H9 (cell line): ENCODE data around the gene IGFBP4. TPM values are rescaled to one million over a fixed set of nuclear protein-coding genes. Genes with fewer than 3 reads are reported as not detected.
A peak's percentile ranks its signal among the peaks of the same experiment; 100 is the strongest.

Source experiments
- DNase-seq: peaks from one replicate; pipeline ENCODE4 v3.0.0-alpha.2; 2017
- H2AFZ ChIP-seq: one replicate; pipeline ENCODE4 v1.6.1; 2013; ENCODE audit warnings: mild to moderate bottlenecking, low read length, control low read depth, moderate library complexity
- H2AK5ac ChIP-seq: 2 replicates; pipeline ENCODE4 v1.6.1; 2013; ENCODE audit warnings: low read length, control low read depth, mixed read lengths; ENCODE audit not compliant: insufficient read length
- H2BK120ac ChIP-seq: one replicate; pipeline ENCODE4 v1.6.1; 2013; ENCODE audit warnings: low read depth, mild to moderate bottlenecking, low read length, control low read depth, inconsistent platforms; ENCODE audit not compliant: poor library complexity, severe bottlenecking
- H2BK12ac ChIP-seq: 2 replicates; pipeline ENCODE4 v1.6.1; 2013; ENCODE audit warnings: low read length, control low read depth, mixed read lengths, low read depth; ENCODE audit not compliant: insufficient read length
- H2BK15ac ChIP-seq: 2 replicates; pipeline ENCODE4 v1.6.1; 2013; ENCODE audit warnings: low read depth, low read length, control low read depth
- H2BK20ac ChIP-seq: one replicate; pipeline ENCODE4 v1.6.1; 2013; ENCODE audit warnings: low read depth, mild to moderate bottlenecking, low read length, control low read depth, inconsistent platforms; ENCODE audit not compliant: poor library complexity, severe bottlenecking
- H2BK5ac ChIP-seq: 2 replicates; pipeline ENCODE4 v1.6.1; 2013; ENCODE audit warnings: low read length, control low read depth, mixed read lengths; ENCODE audit not compliant: insufficient read length
- H3K14ac ChIP-seq: 2 replicates; pipeline ENCODE4 v1.6.1; 2013; ENCODE audit warnings: low read length, control low read depth; ENCODE audit not compliant: insufficient read depth
- H3K18ac ChIP-seq: 2 replicates; pipeline ENCODE4 v1.6.1; 2013; ENCODE audit warnings: low read depth, mild to moderate bottlenecking, mixed read lengths, low read length, control low read depth; ENCODE audit not compliant: insufficient read length
- H3K23ac ChIP-seq: 2 replicates; pipeline ENCODE4 v1.6.1; 2013; ENCODE audit warnings: low read length, control low read depth, mixed read lengths, low read depth; ENCODE audit not compliant: insufficient read length
- H3K23me2 ChIP-seq: 2 replicates; pipeline ENCODE4 v1.6.1; 2013; ENCODE audit warnings: low read depth, mild to moderate bottlenecking, mixed read lengths, low read length, control low read depth; ENCODE audit not compliant: insufficient read length, poor library complexity, severe bottlenecking
- H3K27ac ChIP-seq: 2 replicates; pipeline ENCODE4 v1.5.1; 2013; ENCODE audit warnings: low read length, control low read depth, mixed read lengths, low read depth; ENCODE audit not compliant: insufficient read length
- H3K27me3 ChIP-seq: 2 replicates; pipeline ENCODE4 v1.6.1; 2013; ENCODE audit warnings: low read length, control low read depth, inconsistent platforms; ENCODE audit not compliant: insufficient read depth
- H3K4ac ChIP-seq: 2 replicates; pipeline ENCODE4 v1.6.1; 2013; ENCODE audit warnings: low read depth, mild to moderate bottlenecking, control low read depth, inconsistent platforms, low read length, moderate library complexity
- H3K4me1 ChIP-seq: 2 replicates; pipeline ENCODE4 v1.6.1; 2013; ENCODE audit warnings: low read length, control low read depth, inconsistent platforms; ENCODE audit not compliant: insufficient read depth
- H3K4me2 ChIP-seq: 2 replicates; pipeline ENCODE4 v1.6.1; 2013; ENCODE audit warnings: low read length, control low read depth, mixed read lengths; ENCODE audit not compliant: insufficient read length, insufficient read depth
- H3K56ac ChIP-seq: 2 replicates; pipeline ENCODE4 v1.6.1; 2013; ENCODE audit warnings: low read depth, mild to moderate bottlenecking, mixed read lengths, low read length, control low read depth; ENCODE audit not compliant: insufficient read length
- H3K79me1 ChIP-seq: 2 replicates; pipeline ENCODE4 v1.6.1; 2013; ENCODE audit warnings: low read depth, mild to moderate bottlenecking, moderate library complexity, low read length, control low read depth, inconsistent platforms; ENCODE audit not compliant: insufficient read depth, poor library complexity, severe bottlenecking
- H3K79me2 ChIP-seq: 2 replicates; pipeline ENCODE4 v1.6.1; 2013; ENCODE audit warnings: low read length, control low read depth, inconsistent platforms; ENCODE audit not compliant: insufficient read depth
- H3K9ac ChIP-seq: 2 replicates; pipeline ENCODE4 v1.6.1; 2013; ENCODE audit warnings: low read length, control low read depth, mixed read lengths; ENCODE audit not compliant: insufficient read length; ENCODE audit errors: extremely low read depth
- H3K9me3 ChIP-seq: one replicate; pipeline ENCODE4 v1.6.1; 2013; ENCODE audit warnings: low read depth, low read length, inconsistent platforms; ENCODE audit not compliant: control insufficient read depth
- H3T11ph ChIP-seq: one replicate; pipeline ENCODE4 v1.6.1; 2013; ENCODE audit warnings: mild to moderate bottlenecking, low read length, control low read depth, inconsistent platforms
- H4K20me1 ChIP-seq: one replicate; pipeline ENCODE4 v1.6.1; 2013; ENCODE audit not compliant: control insufficient read depth, insufficient read length, insufficient read depth
- H4K5ac ChIP-seq: 2 replicates; pipeline ENCODE4 v1.6.1; 2013; ENCODE audit warnings: low read depth, mild to moderate bottlenecking, mixed read lengths, low read length, control low read depth; ENCODE audit not compliant: insufficient read length
- H4K8ac ChIP-seq: replicated peaks from 2 replicates; pipeline ENCODE4 v1.6.1; 2013; ENCODE audit warnings: low read length, control low read depth, mixed read lengths, low read depth; ENCODE audit not compliant: insufficient read length
- H4K91ac ChIP-seq: 2 replicates; pipeline ENCODE4 v1.6.1; 2013; ENCODE audit warnings: low read depth, mild to moderate bottlenecking, moderate library complexity, mixed read lengths, low read length, control low read depth; ENCODE audit not compliant: insufficient read length
- H3K27ac Mint-ChIP-seq, 3 experiments: 2 replicates in 2 of 3; 3 replicates in 1 of 3; pipeline ENCODE4 v1.8.0; 2020 to 2021; ENCODE audit warnings: mixed read lengths in 3 of 3, mild to moderate bottlenecking in 1 of 3, moderate library complexity in 1 of 3
- H3K27me3 Mint-ChIP-seq: 2 replicates; pipeline ENCODE4 v1.8.0; 2021; ENCODE audit warnings: low read depth, mild to moderate bottlenecking, moderate library complexity, mixed read lengths
- H3K36me3 Mint-ChIP-seq, 3 experiments: 2 replicates in 2 of 3; 3 replicates in 1 of 3; pipeline ENCODE4 v1.8.0; 2020 to 2021; ENCODE audit warnings: low read depth in 3 of 3, mixed read lengths in 3 of 3; ENCODE audit not compliant: insufficient read depth in 1 of 3
- H3K4me1 Mint-ChIP-seq, 2 experiments: 2 replicates each; pipeline ENCODE4 v1.8.0; 2020; ENCODE audit warnings: mixed read lengths in 2 of 2
- H3K4me3 Mint-ChIP-seq, 2 experiments: 2 replicates in 1 of 2; 3 replicates in 1 of 2; pipeline ENCODE4 v1.8.0; 2020 to 2021; ENCODE audit warnings: mild to moderate bottlenecking in 2 of 2, mixed read lengths in 2 of 2, moderate library complexity in 1 of 2
- H3K9me3 Mint-ChIP-seq, 2 experiments: 2 replicates in 1 of 2; 3 replicates in 1 of 2; pipeline ENCODE4 v1.8.0; 2020; ENCODE audit warnings: mild to moderate bottlenecking in 2 of 2, mixed read lengths in 2 of 2, moderate library complexity in 1 of 2
- WGBS: extraction: QIAGEN DNeasy Blood & Tissue Kit; methylation state at CpG from one replicate; pipeline ENCODE4 v1.1.7; 2013; ENCODE audit warnings: missing lambda C conversion rate, low lambda C conversion rate, mixed read lengths; ENCODE audit not compliant: insufficient read length; ENCODE audit errors: extremely low coverage; 5-methylcytosine and 5-hydroxymethylcytosine counted together
- total RNA-seq: library from RNA; stranded (reverse); gene quantifications from 2 replicates; pipeline ENCODE4 v1.2.1, GENCODE V29; 2021
- TF ChIP-seq, protein P1 (sequence below): fragments of 200-600 bp; sonication (generic); conservative IDR thresholded peaks from 3 replicates; pipeline ENCODE4 v1.8.0; 2021; ENCODE audit warnings: antibody characterized with exemption, mild to moderate bottlenecking

Gene IGFBP4
- total RNA-seq, 1 experiment from 2014 or later: 49.9 TPM

DNA sequence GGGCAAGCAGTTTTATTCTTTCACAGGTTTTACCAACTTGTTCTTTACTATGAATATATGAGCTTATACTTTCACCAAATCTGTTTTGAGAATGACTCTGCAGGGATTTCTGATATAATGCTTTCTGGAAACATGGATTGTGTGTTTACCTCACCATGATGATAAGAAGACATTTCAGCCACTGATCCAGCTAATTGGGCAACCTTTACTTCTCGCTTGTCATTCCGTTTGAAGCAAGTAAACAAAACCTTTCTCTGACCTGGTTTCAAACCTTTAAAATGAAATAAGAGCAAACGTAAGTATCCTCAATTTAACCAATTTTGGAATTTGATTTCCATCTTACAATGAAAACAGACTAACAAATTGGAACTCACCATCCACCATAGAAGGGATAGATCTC, 39.2 kb upstream of the IGFBP4 start:
- H3K79me2 ChIP-seq: no peaks in the 10 kb centered on the region
- H2BK20ac ChIP-seq: no peak overlapping the region
- no peak overlapping the region for H3K4me3 Mint-ChIP-seq

More for the DNA sequence above, 39.2 kb upstream of the IGFBP4 start:
- H3K23ac ChIP-seq: no peak overlapping the region
- no peaks in the 10 kb centered on the region for H3K4me1 Mint-ChIP-seq
- H4K91ac ChIP-seq: no peak overlapping the region
- no peak overlapping the region for H2AK5ac ChIP-seq
- no peak overlapping the region for H3K9ac ChIP-seq
- DNase-seq: no peak
- no peak overlapping the region for H3K4ac ChIP-seq
- no peaks in the 10 kb centered on the region for H3K9me3 Mint-ChIP-seq
- H2BK15ac ChIP-seq: no peak overlapping the region
- H3K14ac ChIP-seq: no peak overlapping the region
- H3K4me2 ChIP-seq: no peak overlapping the region
- no CpG with 5 or more reads among the region's 3 CpGs for WGBS
- peak overlapping the region in 1 of 3 experiments; percentile 53; a peak in 1 of 7 replicates for H3K27ac Mint-ChIP-seq
- H3K27me3 ChIP-seq: no peaks in the 10 kb centered on the region
- H3K36me3 Mint-ChIP-seq: peaks cover 53 to 92% (median 92%) of the 10 kb centered on the region in 3 experiments; a peak in 6 of 7 replicates
- no peak overlapping the region for H4K8ac ChIP-seq
- H3K4me1 ChIP-seq: no peaks in the 10 kb centered on the region
- no peak overlapping the region for H2BK120ac ChIP-seq
- H3K27ac ChIP-seq: no peak overlapping the region
- H2BK12ac ChIP-seq: no peak overlapping the region
- H3K79me1 ChIP-seq: no peaks in the 10 kb centered on the region
- no peaks in the 10 kb centered on the region for H3K23me2 ChIP-seq
- H2BK5ac ChIP-seq: no peak overlapping the region
- no peak overlapping the region for H4K5ac ChIP-seq
- no peak overlapping the region for H2AFZ ChIP-seq
- H3K9me3 ChIP-seq: no peaks in the 10 kb centered on the region
- no peak overlapping the region for H3K18ac ChIP-seq
- TF ChIP-seq, protein P1, sequence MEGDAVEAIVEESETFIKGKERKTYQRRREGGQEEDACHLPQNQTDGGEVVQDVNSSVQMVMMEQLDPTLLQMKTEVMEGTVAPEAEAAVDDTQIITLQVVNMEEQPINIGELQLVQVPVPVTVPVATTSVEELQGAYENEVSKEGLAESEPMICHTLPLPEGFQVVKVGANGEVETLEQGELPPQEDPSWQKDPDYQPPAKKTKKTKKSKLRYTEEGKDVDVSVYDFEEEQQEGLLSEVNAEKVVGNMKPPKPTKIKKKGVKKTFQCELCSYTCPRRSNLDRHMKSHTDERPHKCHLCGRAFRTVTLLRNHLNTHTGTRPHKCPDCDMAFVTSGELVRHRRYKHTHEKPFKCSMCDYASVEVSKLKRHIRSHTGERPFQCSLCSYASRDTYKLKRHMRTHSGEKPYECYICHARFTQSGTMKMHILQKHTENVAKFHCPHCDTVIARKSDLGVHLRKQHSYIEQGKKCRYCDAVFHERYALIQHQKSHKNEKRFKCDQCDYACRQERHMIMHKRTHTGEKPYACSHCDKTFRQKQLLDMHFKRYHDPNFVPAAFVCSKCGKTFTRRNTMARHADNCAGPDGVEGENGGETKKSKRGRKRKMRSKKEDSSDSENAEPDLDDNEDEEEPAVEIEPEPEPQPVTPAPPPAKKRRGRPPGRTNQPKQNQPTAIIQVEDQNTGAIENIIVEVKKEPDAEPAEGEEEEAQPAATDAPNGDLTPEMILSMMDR: no peak
- no peak overlapping the region for H3T11ph ChIP-seq
- H3K27me3 Mint-ChIP-seq: no peaks in the 10 kb centered on the region
- no peak overlapping the region for H3K56ac ChIP-seq
- H4K20me1 ChIP-seq: no peaks in the 10 kb centered on the region
